H1 (cell line): ENCODE data around the gene POLR3H. TPM values are rescaled to one million over a fixed set of nuclear protein-coding genes. Genes with fewer than 3 reads are reported as not detected.
A peak's percentile ranks its signal among the peaks of the same experiment; 100 is the strongest.

ENCODE experiments used
- CTCF ChIA-PET: fragments of 300-600 bp; sonication (Branson Sonifier 250); formaldehyde crosslinking; loops from one replicate; lab custom pipeline; 2021; ENCODE audit not compliant: partially characterized antibody; lab: Charles Lee
- POLR2A ChIA-PET: fragments of 300-600 bp; sonication (Branson Sonifier 250); formaldehyde crosslinking; loops from one replicate; lab custom pipeline; 2021; ENCODE audit warnings: inconsistent platforms; ENCODE audit not compliant: partially characterized antibody; lab: Charles Lee
- DNase-seq, 2 experiments: peaks; one replicate each; pipeline versions ENCODE4 v3.0.0 to v3.0.0-alpha.2; 2010 to 2022; ENCODE audit warnings: low spot score in 2 of 2, low read depth in 1 of 2, mixed read lengths in 1 of 2
- FAIRE-seq: peaks from 2 replicates; lab custom pipeline; 2011; peaks lifted over from hg19 to GRCh38; lab: Jason Lieb, UNC
- H2AFZ ChIP-seq: 2 replicates; pipeline ENCODE4 v1.8.1; 2012; ENCODE audit warnings: low read length, inconsistent platforms
- H2AK5ac ChIP-seq: 2 replicates; pipeline ENCODE4 v1.6.1; 2013; ENCODE audit warnings: low read depth, low read length
- H2BK120ac ChIP-seq: replicated peaks from 2 replicates; pipeline ENCODE3; 2013; ENCODE audit warnings: low read depth, low read length, inconsistent platforms
- H2BK12ac ChIP-seq: 2 replicates; pipeline ENCODE4 v1.6.1; 2013; ENCODE audit warnings: low read depth, low read length
- H2BK15ac ChIP-seq: 2 replicates; pipeline ENCODE4 v1.6.1; 2013; ENCODE audit warnings: low read length
- H2BK20ac ChIP-seq: 2 replicates; pipeline ENCODE4 v1.6.1; 2013; ENCODE audit warnings: low read length
- H2BK5ac ChIP-seq: 2 replicates; pipeline ENCODE4 v1.6.1; 2013; ENCODE audit warnings: low read depth, low read length
- H3K14ac ChIP-seq: 2 replicates; pipeline ENCODE4 v1.6.1; 2013; ENCODE audit warnings: inconsistent platforms; ENCODE audit not compliant: insufficient read length
- H3K18ac ChIP-seq: 2 replicates; pipeline ENCODE4 v1.6.1; 2013; ENCODE audit warnings: low read length; ENCODE audit errors: extremely low read depth
- H3K23ac ChIP-seq: 2 replicates; pipeline ENCODE4 v1.6.1; 2013; ENCODE audit warnings: inconsistent platforms; ENCODE audit not compliant: insufficient read length
- H3K23me2 ChIP-seq: 2 replicates; pipeline ENCODE4 v1.6.1; 2013; ENCODE audit warnings: low read depth, low read length
- H3K27ac ChIP-seq: 2 replicates; pipeline ENCODE4 v1.6.1; 2011; ENCODE audit warnings: low read depth, low read length, inconsistent platforms
- H3K27me3 ChIP-seq, 4 experiments: replicated peaks in 1 of 4; 1 replicate in 1 of 4; 2 replicates in 3 of 4; pipeline versions ENCODE4 v1.6.1 to v1.8.1; 2011 to 2013; ENCODE audit warnings: low read length in 3 of 4, mild to moderate bottlenecking in 3 of 4, inconsistent platforms in 2 of 4, mixed read lengths in 2 of 4, moderate library complexity in 1 of 4; ENCODE audit not compliant: control insufficient read depth in 3 of 4, insufficient read depth in 3 of 4; ENCODE audit errors: extremely low read depth in 1 of 4
- H3K36me3 ChIP-seq, 4 experiments: 2 replicates each; pipeline versions ENCODE4 v1.6.1 to v1.8.1; 2011 to 2013; ENCODE audit warnings: mild to moderate bottlenecking in 4 of 4, low read length in 3 of 4, moderate library complexity in 2 of 4, control low read depth in 1 of 4, inconsistent platforms in 1 of 4; ENCODE audit not compliant: insufficient read depth in 4 of 4, control insufficient read depth in 2 of 4
- H3K4ac ChIP-seq: replicated peaks from 2 replicates; pipeline ENCODE3; 2013; ENCODE audit warnings: low read length, low read depth, mixed read lengths, inconsistent platforms; ENCODE audit not compliant: insufficient read length
- H3K4me1 ChIP-seq, 4 experiments: replicated peaks in 1 of 4; 1 replicate in 1 of 4; 2 replicates in 3 of 4; pipeline versions ENCODE4 v1.6.1 to v1.8.1; 2011 to 2013; ENCODE audit warnings: low read length in 3 of 4, inconsistent platforms in 2 of 4, mixed read lengths in 1 of 4; ENCODE audit not compliant: insufficient read depth in 4 of 4, control insufficient read depth in 3 of 4
- H3K4me2 ChIP-seq, 2 experiments: 2 replicates each; pipeline versions ENCODE4 v1.6.1 to v1.8.1; 2011 to 2013; ENCODE audit warnings: low read depth in 2 of 2, low read length in 2 of 2, control low read depth in 1 of 2, inconsistent platforms in 1 of 2, mild to moderate bottlenecking in 1 of 2; ENCODE audit not compliant: insufficient read depth in 1 of 2
- H3K4me3 ChIP-seq, 4 experiments: fragments of 200-600, 300-600 bp in 1 of 4; sonication (generic), shearing (Covaris generic), sonication (Bioruptor Twin) in 1 of 4; 2 replicates each; pipeline versions ENCODE4 v1.5.1 to v1.8.1; 2011 to 2016; ENCODE audit warnings: low read length in 4 of 4, low read depth in 3 of 4, control low read depth in 2 of 4, inconsistent platforms in 2 of 4, mild to moderate bottlenecking in 2 of 4, mixed read lengths in 1 of 4, moderate library complexity in 1 of 4; ENCODE audit not compliant: insufficient read depth in 2 of 4; ENCODE audit errors: extremely low read depth in 1 of 4
- H3K56ac ChIP-seq: replicated peaks from 2 replicates; pipeline ENCODE3; 2013; ENCODE audit warnings: low read depth, mild to moderate bottlenecking, mixed read lengths, low read length, inconsistent platforms; ENCODE audit not compliant: insufficient read length
- H3K79me1 ChIP-seq: 2 replicates; pipeline ENCODE4 v1.6.1; 2013; ENCODE audit warnings: low read depth, low read length, control low read depth
- H3K79me2 ChIP-seq, 2 experiments: 2 replicates each; pipeline versions ENCODE4 v1.6.1 to v1.8.1; 2012 to 2013; ENCODE audit warnings: low read length in 2 of 2, mild to moderate bottlenecking in 2 of 2, inconsistent platforms in 1 of 2; ENCODE audit not compliant: insufficient read depth in 2 of 2, control insufficient read depth in 1 of 2
- H3K9ac ChIP-seq, 4 experiments: replicated peaks in 1 of 4; 1 replicate in 1 of 4; 2 replicates in 3 of 4; pipeline versions ENCODE4 v1.6.1 to v1.8.1; 2011 to 2013; ENCODE audit warnings: low read depth in 3 of 4, low read length in 3 of 4, control low read depth in 2 of 4, mild to moderate bottlenecking in 2 of 4, moderate library complexity in 2 of 4, inconsistent platforms in 1 of 4; ENCODE audit errors: extremely low read depth in 1 of 4
- H3K9me3 ChIP-seq, 2 experiments: 2 replicates each; pipeline versions ENCODE4 v1.6.1 to v1.8.1; 2012 to 2013; ENCODE audit warnings: mild to moderate bottlenecking in 2 of 2, moderate library complexity in 2 of 2, control low read depth in 1 of 2, inconsistent platforms in 1 of 2, low read depth in 1 of 2, low read length in 1 of 2, mixed read lengths in 1 of 2; ENCODE audit not compliant: insufficient read depth in 2 of 2
- H4K20me1 ChIP-seq, 2 experiments: replicated peaks in 1 of 2; 2 replicates each; pipeline versions ENCODE3 to v1.8.1; 2011 to 2013; ENCODE audit warnings: inconsistent platforms in 2 of 2, low read length in 2 of 2, mild to moderate bottlenecking in 1 of 2; ENCODE audit not compliant: insufficient read depth in 2 of 2, control insufficient read depth in 1 of 2
- H4K5ac ChIP-seq: 2 replicates; pipeline ENCODE4 v1.6.1; 2013; ENCODE audit warnings: low read length, low read depth, mixed read lengths, inconsistent platforms; ENCODE audit not compliant: insufficient read length
- H4K8ac ChIP-seq: 2 replicates; pipeline ENCODE4 v1.8.0; 2013; ENCODE audit warnings: mild to moderate bottlenecking, moderate library complexity, low read length, inconsistent platforms; ENCODE audit not compliant: insufficient read depth; ENCODE audit errors: extremely low read depth
- H4K91ac ChIP-seq: replicated peaks from 2 replicates; pipeline ENCODE3; 2013; ENCODE audit warnings: low read length, mixed read lengths, inconsistent platforms; ENCODE audit not compliant: insufficient read length
- CTCF ChIP-seq, 3 experiments: IDR thresholded peaks; 1 replicate in 2 of 3; 2 replicates in 1 of 3; pipeline versions ENCODE4 v1.5.1 to v1.6.1; 2011; ENCODE audit warnings: low read length in 3 of 3, mild to moderate bottlenecking in 3 of 3, inconsistent platforms in 2 of 3, low read depth in 1 of 3, moderate library complexity in 1 of 3; ENCODE audit not compliant: insufficient read depth in 1 of 3; ENCODE audit errors: control extremely low read depth in 1 of 3
- EP300 ChIP-seq, 2 experiments: IDR thresholded peaks; 1 replicate in 1 of 2; 2 replicates in 1 of 2; pipeline ENCODE4 v1.6.1; 2011 to 2012; ENCODE audit warnings: low read depth in 2 of 2, low read length in 2 of 2, mild to moderate bottlenecking in 2 of 2, borderline replicate concordance in 1 of 2, inconsistent platforms in 1 of 2, moderate library complexity in 1 of 2
- GABPA ChIP-seq: IDR thresholded peaks from 2 replicates; pipeline ENCODE4 v1.6.1; 2011; ENCODE audit warnings: mild to moderate bottlenecking, low read length, moderate library complexity, borderline replicate concordance; ENCODE audit not compliant: insufficient read depth
- RAD21 ChIP-seq, 2 experiments: IDR thresholded peaks in 1 of 2; conservative IDR thresholded peaks in 1 of 2; 2 replicates each; pipeline ENCODE4 v1.6.1; 2011; ENCODE audit warnings: low read depth in 2 of 2, low read length in 2 of 2, improper control_type of control experiment in 1 of 2, inconsistent platforms in 1 of 2, mild to moderate bottlenecking in 1 of 2, moderate library complexity in 1 of 2
- RNF2 ChIP-seq: fragments of 200-900, 300-1000 bp; sonication (generic); IDR thresholded peaks from 2 replicates; pipeline ENCODE4 v1.7.1; 2016; ENCODE audit warnings: borderline replicate concordance, low read depth, mild to moderate bottlenecking, antibody characterized with exemption, low read length; ENCODE audit not compliant: poor library complexity, severe bottlenecking; ENCODE audit errors: missing control alignments
- TBP ChIP-seq: IDR thresholded peaks from 2 replicates; pipeline ENCODE4 v1.6.1; 2011; ENCODE audit warnings: low read depth, low read length, improper control_type of control experiment
- ZNF274 ChIP-seq: IDR thresholded peaks from 2 replicates; pipeline ENCODE4 v1.7.0; 2012; ENCODE audit warnings: low read length, borderline replicate concordance; ENCODE audit errors: extremely low read depth
- WGBS, 2 experiments: shearing (Covaris generic) in 1 of 2; methylation state at CpG; one replicate each; pipeline versions ENCODE4 v1.1.6 to v1.1.7; 2013 to 2015; ENCODE audit warnings: low lambda C conversion rate in 2 of 2, mixed read lengths in 2 of 2, inconsistent platforms in 1 of 2, low coverage in 1 of 2, missing lambda C conversion rate in 1 of 2; ENCODE audit not compliant: insufficient replicate concordance in 2 of 2, insufficient coverage in 1 of 2, insufficient read length in 1 of 2; ENCODE audit errors: extremely low coverage in 1 of 2, missing lambda C conversion rate in 1 of 2; 5-methylcytosine and 5-hydroxymethylcytosine counted together
- polyA plus RNA-seq, 7 experiments: library from polyadenylated mRNA; depleted of rRNA in 3 of 7; stranded (reverse) in 5 of 7; unstranded in 2 of 7; fragments of >200 nt in 5 of 7; fragments of 200-250 nt in 2 of 7; gene quantifications; 1 replicate in 5 of 7; 2 replicates in 1 of 7; 4 replicates in 1 of 7; pipeline versions ENCODE4 v1.2.1 to v1.2.3, GENCODE V29; 2011 to 2013; ENCODE audit warnings: missing spikeins in 2 of 7, mixed read lengths in 2 of 7
- total RNA-seq: library from RNA; stranded (reverse); fragmentation: NEBNext Ultra II Directional; extraction: Animal tissue kit (Norgen Biotek cat#: 25700); gene quantifications from 2 replicates; pipeline ENCODE4 v1.2.1, GENCODE V29; 2021

POLR3H gene
- total and polyA plus RNA-seq, 2 of the 8 experiments (the other 6 are each of a cell fraction or from before 2014, with no cell fraction given), result 29.7 to 39.2 TPM

GRCh38 chr22:41524809-41525449, 19.3 kb downstream of the POLR3H start:
- Histone ChIP-seq H3K79me1 (no peaks in the 10 kb centered on the region), H3K27me3 (no peaks in the 10 kb centered on the region), H2BK20ac (no peak overlapping the region), H3K4me1 (no peaks in the 10 kb centered on the region; a peak in 1 of 7 replicates), H2AK5ac (no peak overlapping the region), H3K9ac (no peak overlapping the region), H2AFZ (no peak overlapping the region), H4K91ac (no peak overlapping the region), H3K18ac (no peak overlapping the region), H3K23ac (no peak overlapping the region), H2BK12ac (no peak overlapping the region)
- no peak for FAIRE-seq
- WGBS, 2 experiments, result 92% methylated on average over 17 of the region's 17 CpGs; no CpG with 5 or more reads in 1 of the 2 experiments
- TF ChIP-seq ZNF274 (no peak), EP300 (IDR thresholded peaks at IDR 0.05; ENCODE audit: borderline replicate concordance in 1 of 2, low read depth in 2 of 2, low read length in 2 of 2) (no peak), GABPA (no peak), CTCF (IDR thresholded peaks at IDR 0.05; ENCODE audit: control extremely low read depth in 1 of 3, insufficient read depth in 1 of 3, low read depth in 1 of 3, low read length in 3 of 3) (peak; percentile 22 to 49 (median 38); a peak in 3 of 4 replicates), TBP (no peak), RAD21 (IDR thresholded peaks at IDR 0.05 in 1 of 2, conservative IDR thresholded peaks at IDR 0.05 in 1 of 2; ENCODE audit: low read depth in 2 of 2, low read length in 2 of 2) (peak; percentile 2 to 32; a peak in 1 of 4 replicates), RNF2 (no peak)
- TF ChIP-seq, all 59 proteins: peak for 2
- Histone ChIP-seq H4K20me1 (peaks cover 12 to 23% of the 10 kb centered on the region in 2 experiments), H3K27ac (no peak overlapping the region), H4K8ac (peak overlapping the region; percentile 65; the same call in 1 of the 2 replicates), H3K9me3 (no peaks in the 10 kb centered on the region), H3K23me2 (no peaks in the 10 kb centered on the region), H3K4ac (no peak overlapping the region), H2BK120ac (no peak overlapping the region), H2BK15ac (no peak overlapping the region), H3K56ac (no peak overlapping the region), H3K4me3 (no peak overlapping the region), H3K79me2 (no peaks in the 10 kb centered on the region), H3K14ac (no peak overlapping the region), H3K4me2 (no peak overlapping the region), H4K5ac (no peak overlapping the region), H3K36me3 (peaks cover 17 to 39% (median 24%) of the 10 kb centered on the region in 4 experiments), H2BK5ac (peak overlapping the region; percentile 40)
- POLR2A ChIA-PET, result interaction anchor here (0.6 to 4.0 kb wide), 17 partner anchors 8 to 234 kb away, joined by 3 to 22 read pairs (median 4); partner anchors contain the start of genes ACO2, PHF5A, PMM1 and TOB2
- CTCF ChIA-PET, result interaction anchor here (0.6 to 4.8 kb wide), 25 partner anchors 7 to 1312 kb away, joined by 3 to 52 read pairs (median 4); partner anchors contain the start of gene TOB2
- DNase-seq, result no peak
